NCI-H187 (cell line): ENCODE data around the gene PGS1.
"Not testable (repeated sequence)": the region's sequence is repeated elsewhere in the genome, so short reads cannot be mapped to it uniquely, and the experiment has no call there.

Experiments
- DNase-seq, 2 experiments: peaks; one replicate each; lab custom pipeline; 2025; lab: John Stamatoyannopoulos, UW

Gene PGS1

DNA sequence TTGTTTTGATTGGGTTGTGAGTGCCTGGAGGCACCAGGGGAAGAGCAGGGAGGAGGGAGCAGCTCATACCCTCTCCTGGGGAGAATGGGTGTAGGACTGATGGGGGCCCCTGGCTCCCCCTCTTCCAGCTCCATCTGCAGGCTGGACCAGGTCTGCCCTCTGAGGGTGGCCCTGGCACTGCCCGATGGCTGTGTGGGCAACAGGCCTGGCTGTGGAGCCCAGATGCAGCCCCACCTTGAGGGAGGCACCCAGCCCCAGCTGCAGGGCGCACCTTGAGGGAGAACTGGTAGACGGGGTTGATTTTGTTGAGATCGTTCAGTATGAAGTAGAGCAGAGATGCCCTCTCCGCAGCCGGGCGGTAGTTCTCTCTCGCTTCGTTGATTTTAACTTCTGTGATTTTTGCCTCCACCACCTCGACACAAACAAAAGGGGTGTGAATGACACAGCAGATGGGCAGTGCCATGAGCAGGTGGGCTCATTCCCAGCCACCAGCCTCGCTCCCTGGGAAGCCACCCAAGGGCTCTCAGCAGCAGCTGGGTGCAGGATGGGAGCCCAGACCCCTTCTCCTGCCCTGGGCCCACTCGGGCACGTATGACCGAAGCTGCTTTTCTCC, 71.6 kb downstream of the PGS1 start:
- DNase-seq = no peak

DNA sequence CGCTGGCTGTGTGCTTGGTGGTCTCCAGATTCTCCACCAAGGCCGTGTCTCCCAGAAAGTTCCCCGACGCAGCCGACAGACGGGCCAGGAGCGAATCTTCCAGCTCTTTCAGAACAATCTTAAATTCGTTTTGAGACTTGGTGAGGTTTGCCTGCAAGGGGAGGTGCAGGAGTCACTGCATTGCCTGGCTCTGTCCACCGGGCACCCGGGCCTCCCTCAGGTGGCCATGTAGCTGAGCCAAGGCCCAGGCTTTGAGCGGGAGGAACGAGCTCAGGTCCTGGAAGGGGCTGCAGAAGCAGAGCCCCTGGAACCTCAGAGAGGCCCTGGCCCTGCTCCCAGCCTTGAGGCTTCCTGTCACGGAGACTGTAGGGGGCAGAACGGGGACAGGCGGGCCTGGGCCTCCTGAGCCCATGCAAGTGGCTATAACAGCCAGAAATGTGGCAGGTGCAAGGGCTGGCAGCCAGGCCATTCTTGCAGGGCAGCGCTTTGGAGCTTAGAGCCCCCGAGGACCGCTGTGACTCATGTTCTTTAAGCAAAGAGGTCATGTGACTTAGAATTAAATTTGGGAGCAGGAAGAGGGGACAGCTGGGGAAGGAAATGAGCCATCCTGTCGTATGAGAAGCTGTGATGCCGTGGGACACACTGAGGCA, 72.4 kb downstream of the PGS1 start:
- no peak for DNase-seq

DNA sequence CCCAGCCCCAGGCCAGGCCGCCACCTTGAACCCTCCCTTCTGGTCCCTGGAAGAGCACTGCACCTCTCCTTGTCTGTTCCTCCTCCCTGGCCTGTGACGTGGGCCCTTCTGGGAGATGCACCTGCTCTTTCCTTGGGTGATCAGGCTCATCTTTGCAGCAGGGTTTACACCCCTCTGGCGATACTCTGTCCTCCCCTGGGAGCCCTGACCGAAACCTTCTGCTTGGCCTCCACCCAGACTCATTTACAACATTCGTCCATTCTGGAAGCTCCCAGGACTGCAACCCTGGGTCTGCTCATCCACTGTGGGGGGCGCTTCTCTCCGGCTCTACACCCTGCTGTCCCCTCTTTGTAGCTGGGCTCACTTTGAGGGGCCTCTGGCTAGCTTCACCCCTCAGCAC, 73.3 kb downstream of the PGS1 start:
- no peak for DNase-seq

GRCh38 chr17:78454346-78454745, 75.9 kb downstream of the PGS1 start:
- DNase-seq = no peak

DNA sequence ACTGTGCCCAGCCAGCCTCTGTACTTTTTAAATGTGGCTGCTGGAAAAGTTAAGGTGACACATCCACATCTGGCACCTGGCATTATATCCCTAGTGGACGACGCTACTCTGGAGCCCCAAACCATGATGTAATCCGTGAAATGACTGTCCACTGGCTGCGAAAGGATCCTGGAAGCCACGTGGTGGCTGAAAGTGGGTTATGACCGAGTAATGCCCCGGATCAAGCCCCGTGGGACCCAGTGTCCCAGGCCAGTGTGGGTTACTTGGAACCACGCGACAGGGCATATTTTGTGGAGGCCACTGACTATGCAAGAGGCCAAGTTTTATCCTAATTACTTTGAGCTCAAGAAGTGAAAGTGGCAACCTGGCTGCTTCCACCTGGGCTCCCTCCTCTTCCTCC, 79.6 kb downstream of the PGS1 start:
- DNase-seq = no peak

DNA sequence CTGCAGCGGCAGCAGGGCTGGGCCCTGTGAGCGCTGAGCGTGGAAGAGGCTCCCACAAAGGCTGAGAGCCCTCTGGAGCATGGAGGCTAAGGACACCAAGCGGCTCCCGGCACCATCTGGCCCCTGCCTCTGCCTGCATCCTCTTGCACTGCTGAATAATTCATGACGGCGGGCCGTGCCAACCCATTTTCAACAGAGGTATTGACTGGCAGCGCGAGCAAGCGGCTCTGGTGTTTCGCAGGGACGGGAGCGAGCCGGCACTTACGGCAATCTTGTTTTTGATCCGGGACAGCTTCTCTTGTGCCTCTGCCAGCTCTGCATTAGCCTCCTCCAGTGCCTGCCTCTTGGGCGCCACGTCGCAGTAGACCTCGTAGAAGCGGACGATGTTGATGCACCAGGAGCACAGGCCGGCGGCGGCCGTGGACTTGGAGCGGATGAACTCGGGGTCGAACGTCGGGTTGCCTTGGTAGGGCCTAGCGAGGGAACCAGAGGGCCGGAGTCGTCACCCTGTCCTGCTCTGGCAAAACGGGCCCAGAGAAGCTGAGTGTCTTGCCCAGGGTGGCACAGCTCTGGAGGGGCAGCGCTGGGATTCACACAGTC, 80.4 kb downstream of the PGS1 start:
- peak in 1 of 2 experiments; percentile 18 for DNase-seq

GRCh38 chr17:78459696-78460095, 81.2 kb downstream of the PGS1 start:
- no peak for DNase-seq

GRCh38 chr17:78460176-78460675, 81.8 kb downstream of the PGS1 start:
- DNase-seq = no peak

GRCh38 chr17:78460951-78461798, 82.7 kb downstream of the PGS1 start:
- no peak for DNase-seq

DNA sequence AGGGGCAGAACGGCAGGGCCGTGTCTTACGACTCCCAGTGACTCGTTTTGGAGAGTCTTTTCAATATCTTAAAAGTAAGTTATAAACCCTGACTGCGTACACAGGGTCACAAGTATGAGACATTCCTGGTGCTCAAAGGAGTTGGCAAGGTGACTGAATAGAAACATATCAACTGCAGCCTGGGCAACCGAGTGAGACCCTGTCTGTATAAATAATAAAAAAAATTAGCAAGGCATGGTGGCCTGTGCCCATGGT, 83.3 kb downstream of the PGS1 start:
- no peak for DNase-seq

DNA sequence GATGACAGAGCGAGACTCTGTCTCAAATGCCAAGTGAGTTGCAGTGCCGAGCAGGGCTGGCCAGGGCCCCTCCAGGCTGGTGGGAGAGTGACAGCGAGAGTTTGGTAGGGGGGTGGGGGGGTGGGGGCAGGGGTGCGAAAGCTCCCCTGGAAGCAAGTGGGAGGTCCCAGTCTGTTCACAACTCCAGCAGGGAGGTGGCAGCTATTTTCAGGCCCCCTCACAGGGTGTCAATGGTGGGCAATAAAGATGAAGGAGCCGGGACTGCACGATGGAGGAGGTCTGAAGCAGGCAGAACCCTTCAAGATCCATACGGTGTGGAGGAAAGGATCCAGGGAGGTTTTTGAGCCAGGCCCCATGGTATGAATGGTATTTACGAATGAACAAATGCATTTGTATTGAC, 83.7 kb downstream of the PGS1 start:
- DNase-seq = no peak

DNA sequence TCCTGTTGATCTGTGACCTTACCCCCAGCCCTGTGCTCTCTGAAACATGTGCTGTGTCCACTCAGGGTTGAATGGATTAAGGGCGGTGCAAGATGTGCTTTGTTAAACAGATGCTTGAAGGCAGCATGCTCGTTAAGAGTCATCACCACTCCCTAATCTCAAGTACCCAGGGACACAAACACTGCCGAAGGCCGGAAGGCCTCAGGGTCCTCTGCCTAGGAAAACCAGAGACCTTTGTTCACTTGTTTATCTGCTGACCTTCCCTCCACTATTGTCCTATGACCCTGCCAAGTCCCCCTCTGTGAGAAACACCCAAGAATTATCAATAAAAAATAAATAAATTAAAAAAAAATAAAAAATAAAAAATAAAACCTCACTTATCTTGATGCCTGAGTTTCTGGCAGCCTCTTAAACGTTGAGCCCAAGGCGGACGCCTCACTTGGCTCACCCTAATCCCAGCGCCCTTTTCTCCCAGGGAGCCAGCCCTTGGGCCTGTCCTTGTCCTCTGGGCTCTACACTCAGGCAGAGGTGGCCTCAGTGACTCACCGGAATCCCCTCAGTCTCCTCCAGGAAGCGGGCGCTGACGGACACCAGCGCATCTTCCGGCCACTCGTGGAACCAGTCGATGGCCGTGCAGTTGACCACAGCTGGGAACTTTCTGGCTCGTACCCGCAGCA, 87.8 kb downstream of the PGS1 start:
- not testable (repeated sequence) for DNase-seq

GRCh38 chr17:78466786-78467715, 88.6 kb downstream of the PGS1 start:
- DNase-seq = no peak

GRCh38 chr17:78468366-78468765, 89.9 kb downstream of the PGS1 start:
- no peak for DNase-seq

DNA sequence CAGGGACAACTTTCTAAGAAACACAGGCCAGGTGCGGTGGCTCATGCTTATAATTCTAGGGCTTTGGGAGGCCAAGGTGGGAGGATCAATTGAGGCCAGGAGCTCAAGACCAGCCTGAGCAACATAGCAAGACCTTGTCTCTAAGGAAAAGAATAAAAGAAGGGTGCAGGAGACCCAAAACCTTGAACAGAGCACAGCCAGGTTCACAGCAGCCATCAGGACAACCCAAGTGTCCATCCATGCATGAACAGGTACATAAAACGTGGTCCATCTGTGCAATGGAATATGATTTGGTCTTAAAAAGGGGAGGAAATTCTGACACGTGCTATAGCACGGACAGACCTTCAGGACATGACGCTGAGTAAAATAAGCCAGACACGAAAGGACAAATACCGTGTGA, 91.0 kb downstream of the PGS1 start:
- DNase-seq = no peak

DNA sequence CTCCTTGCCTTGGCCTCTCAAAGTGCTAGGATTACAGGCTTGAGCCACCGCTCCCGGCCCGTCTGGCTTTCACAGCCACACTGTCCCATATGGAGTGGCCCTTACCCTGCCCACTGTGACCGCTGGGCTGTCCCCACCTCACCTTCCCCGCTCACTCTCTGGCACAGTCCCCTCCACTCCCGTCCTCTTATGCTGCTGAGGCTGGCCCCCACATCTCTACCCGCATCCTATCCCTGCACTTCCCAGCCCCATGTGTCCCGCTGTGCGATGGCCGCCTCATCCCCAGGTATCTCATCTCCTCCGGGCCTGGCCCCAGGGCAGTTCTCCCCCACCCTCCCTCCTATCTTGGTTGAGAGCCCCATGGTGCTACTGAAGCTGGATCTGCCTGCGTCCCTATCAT, 93.2 kb downstream of the PGS1 start:
- DNase-seq = no peak

GRCh38 chr17:78472035-78472905, 93.8 kb downstream of the PGS1 start:
- no peak for DNase-seq

DNA sequence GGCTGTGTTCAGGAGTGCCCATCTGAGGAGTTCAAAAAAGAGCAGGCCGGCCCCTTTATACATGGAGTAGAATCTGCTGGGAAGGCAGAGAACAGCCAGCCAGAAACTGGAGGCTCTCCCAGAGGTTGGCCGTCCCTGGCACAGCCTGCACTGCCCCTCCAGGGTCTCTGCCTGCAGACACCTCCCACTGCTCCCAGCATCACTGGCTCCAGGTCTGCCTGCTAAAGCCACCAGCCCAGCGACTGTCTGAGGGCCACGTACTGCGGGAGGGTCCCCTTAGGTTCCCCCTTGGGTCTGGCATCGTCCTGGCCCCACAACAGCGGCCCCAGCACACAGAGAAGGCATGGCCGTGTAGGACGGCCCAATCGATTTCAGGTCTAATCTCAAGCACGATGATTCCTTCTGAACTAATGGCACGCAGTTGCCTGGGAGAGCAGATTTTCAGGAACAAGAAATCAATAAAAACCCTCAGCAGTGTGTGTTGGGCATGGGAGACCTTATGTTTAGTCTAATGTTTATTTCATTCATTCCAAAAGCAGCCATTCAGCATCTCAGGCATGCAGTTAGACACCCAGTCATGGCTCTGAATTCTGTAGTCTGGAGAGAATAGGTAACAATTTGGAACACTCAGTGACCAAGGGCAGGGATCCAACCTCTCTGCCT, 95.6 kb downstream of the PGS1 start:
- DNase-seq = no peak
